Common myeloid progenitor, CD34-positive (primary cell): ENCODE measurements around the gene POMGNT1. TPM values are rescaled to one million over a fixed set of nuclear protein-coding genes. Genes with fewer than 3 reads are reported as not detected.
"Not testable (repeated sequence)": the region's sequence is repeated elsewhere in the genome, so short reads cannot be mapped to it uniquely, and the experiment has no call there.

Source experiments
- CTCF ChIA-PET: fragments of 350-600 bp; sonication (Branson Sonifier 250); formaldehyde crosslinking; loops from one replicate; lab custom pipeline; 2021; ENCODE audit warnings: antibody characterized with exemption; lab: Charles Lee
- POLR2A ChIA-PET: fragments of 350-600 bp; sonication (Branson Sonifier 250); formaldehyde crosslinking; loops from one replicate; lab custom pipeline; 2021; ENCODE audit warnings: antibody characterized with exemption; lab: Charles Lee
- DNase-seq, 3 donors: peaks; one replicate each; pipeline versions ENCODE4 v3.0.0 to v3.0.0-alpha.2; 2013
- H3K27ac ChIP-seq, 2 experiments: 1 replicate in 1 of 2; 2 replicates in 1 of 2; pipeline ENCODE4 v1.7.0; 2013; ENCODE audit warnings: inconsistent platforms in 2 of 2, low read length in 2 of 2, mild to moderate bottlenecking in 2 of 2, low read depth in 1 of 2, moderate library complexity in 1 of 2; ENCODE audit not compliant: severe bottlenecking in 2 of 2, insufficient read depth in 1 of 2, poor library complexity in 1 of 2
- H3K27me3 ChIP-seq, 5 experiments: replicated peaks in 2 of 5; 1 replicate in 3 of 5; 2 replicates in 2 of 5; pipeline versions ENCODE4 v1.6.1 to v1.7.0; 2013; ENCODE audit warnings: low read length in 4 of 5, mild to moderate bottlenecking in 2 of 5, moderate library complexity in 2 of 5, inconsistent platforms in 1 of 5; ENCODE audit not compliant: insufficient read depth in 5 of 5, control insufficient read depth in 4 of 5
- H3K36me3 ChIP-seq, 4 experiments: 1 replicate in 2 of 4; 2 replicates in 2 of 4; pipeline versions ENCODE4 v1.6.1 to v1.7.0; 2013; ENCODE audit warnings: low read length in 3 of 4, control low read depth in 1 of 4, mild to moderate bottlenecking in 1 of 4; ENCODE audit not compliant: control insufficient read depth in 4 of 4, insufficient read depth in 4 of 4
- H3K4me1 ChIP-seq, 4 experiments: 1 replicate in 3 of 4; 2 replicates in 1 of 4; pipeline versions ENCODE4 v1.6.1 to v1.7.1; 2013; ENCODE audit warnings: low read length in 3 of 4, mild to moderate bottlenecking in 3 of 4, control low read depth in 1 of 4, inconsistent platforms in 1 of 4, moderate library complexity in 1 of 4; ENCODE audit not compliant: control insufficient read depth in 4 of 4, insufficient read depth in 4 of 4; ENCODE audit errors: control extremely low read depth in 1 of 4
- H3K4me3 ChIP-seq, 7 experiments: 1 replicate in 4 of 7; 2 replicates in 3 of 7; pipeline versions ENCODE4 v1.5.1 to v1.7.0; 2013; ENCODE audit warnings: mild to moderate bottlenecking in 7 of 7, low read length in 6 of 7, moderate library complexity in 6 of 7, inconsistent platforms in 2 of 7, low read depth in 2 of 7, control low read depth in 1 of 7; ENCODE audit not compliant: insufficient read depth in 4 of 7, control insufficient read depth in 1 of 7; ENCODE audit errors: extremely low read depth in 1 of 7
- H3K9me3 ChIP-seq, 5 experiments: 1 replicate in 4 of 5; 2 replicates in 1 of 5; pipeline versions ENCODE4 v1.6.1 to v1.7.1; 2013; ENCODE audit warnings: low read length in 4 of 5, mild to moderate bottlenecking in 2 of 5, inconsistent platforms in 1 of 5, low read depth in 1 of 5, moderate library complexity in 1 of 5; ENCODE audit not compliant: control insufficient read depth in 4 of 5, insufficient read depth in 2 of 5; ENCODE audit errors: control extremely low read depth in 1 of 5
- WGBS: methylation state at CpG from one replicate; pipeline ENCODE4 v1.1.5; 2013; ENCODE audit not compliant: insufficient coverage; 5-methylcytosine and 5-hydroxymethylcytosine counted together
- polyA plus RNA-seq: library from polyadenylated mRNA; unstranded; fragments of 120-200 nt; gene quantifications from one replicate; pipeline ENCODE4 v1.2.1, GENCODE V29; 2013

POMGNT1 gene
- polyA plus RNA-seq = 30.6 TPM

DNA sequence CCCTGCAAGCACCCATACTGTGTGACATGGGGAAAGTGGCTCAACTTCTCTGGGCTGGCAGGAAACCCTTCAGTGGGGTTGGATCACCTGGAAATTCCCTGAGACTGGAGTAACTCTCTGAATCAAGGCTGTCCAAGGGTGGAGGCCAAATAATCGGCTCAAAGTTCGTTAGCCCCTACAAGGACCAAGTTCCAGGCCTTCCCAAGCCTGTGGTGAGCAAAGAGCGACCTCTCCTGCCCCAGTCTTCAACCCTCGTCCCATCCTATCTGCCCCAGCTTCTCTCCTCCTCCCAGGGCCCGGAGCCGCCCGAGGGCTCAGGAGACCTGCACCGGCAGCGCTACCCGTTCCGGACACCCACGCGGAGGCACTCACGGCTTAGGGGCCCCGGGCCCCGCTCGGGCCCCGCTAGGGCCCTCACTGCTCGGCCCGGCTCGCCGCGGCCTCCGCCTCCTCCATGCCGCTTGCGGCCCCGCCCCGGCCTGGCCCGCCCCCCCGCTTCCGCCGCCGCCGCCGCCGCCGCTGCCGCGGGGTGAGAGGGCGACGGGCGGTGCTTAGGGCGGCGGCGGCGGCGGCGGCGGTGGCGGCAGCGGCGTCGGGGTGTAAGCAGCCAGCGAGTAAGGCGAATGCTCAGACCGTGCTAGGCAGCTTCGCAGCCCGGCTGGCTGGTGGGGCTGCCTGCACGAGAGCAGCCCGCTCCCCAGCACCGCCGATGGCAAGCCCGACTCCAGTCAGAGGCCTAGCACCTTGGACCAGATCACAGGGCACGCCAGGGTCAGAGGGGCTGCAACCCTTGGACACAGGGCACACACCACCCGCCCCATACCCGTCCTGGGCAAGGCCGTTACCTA lies at the start of gene POMGNT1:
Gene POMGNT1, minus strand, starts transcription at position 471 of the 848 bp plus-strand sequence. CDS start 613 bp downstream, outside the sequence.
- DNase-seq = peak; percentile 37 to 86 (median 65)
- Histone ChIP-seq H3K4me1 (peaks cover 2 to 26% (median 25%) of the 10 kb centered on the region in 4 experiments), H3K27me3 (no peaks in the 10 kb centered on the region), H3K4me3 (peak within 1 kb of the TSS; percentile 56 to 91 (median 82)), H3K9me3 (no peaks in the 10 kb centered on the region), H3K36me3 (peaks cover 0 to 33% (median 15%) of the 10 kb centered on the region in 4 experiments), H3K27ac (peak within 1 kb of the TSS; percentile 50 to 80)
- ChIA-PET POLR2A (no interaction called here), CTCF (interaction anchor here (2.6 kb wide), 1 partner anchor 25 kb away, joined by 12 read pairs; no protein-coding TSS in a partner anchor)
- WGBS = under 1% methylated on average over 39 of the region's 67 CpGs

DNA sequence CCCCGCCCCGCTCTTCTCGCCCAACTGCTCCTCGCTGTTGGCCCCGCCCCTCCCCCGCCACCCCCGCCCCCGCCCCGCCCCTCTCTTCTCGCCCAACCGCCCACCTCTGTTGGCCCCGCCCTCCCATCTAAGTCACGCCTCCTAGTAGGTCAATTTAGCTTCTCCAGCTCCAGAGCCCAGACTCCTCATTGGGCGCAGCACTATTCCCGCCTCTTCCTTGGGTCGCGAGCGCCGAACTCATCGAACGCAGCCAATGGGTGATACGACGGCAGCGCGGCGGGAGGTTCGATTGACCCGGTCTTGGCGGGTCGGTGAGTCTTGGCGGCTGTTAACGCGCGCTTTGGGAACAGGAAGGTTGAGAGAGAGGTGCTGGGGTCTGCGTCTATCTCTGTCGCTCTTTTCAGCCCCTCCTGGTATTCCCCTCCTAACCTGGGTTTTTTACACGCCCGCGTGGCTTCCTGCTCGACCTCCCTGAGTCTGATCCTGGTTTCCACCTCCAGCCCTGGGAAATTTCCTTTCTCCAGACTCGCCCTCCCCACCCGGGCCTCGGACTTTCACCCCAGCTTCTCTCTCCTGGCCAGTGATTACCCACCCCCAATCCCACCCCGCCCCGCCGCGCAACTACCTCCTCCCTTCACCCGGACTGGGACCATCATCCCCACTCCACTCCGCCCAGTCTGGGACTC lies 49.3 kb upstream of the POMGNT1 start, which contains the start of gene RAD54L:
Gene RAD54L, plus strand, starts transcription at position 328 of the 686 bp plus-strand sequence. CDS start 643 bp downstream, outside the sequence.
- CTCF ChIA-PET = interaction anchor here (0.5 to 1.7 kb wide), 5 partner anchors 56 to 319 kb away, joined by 3 to 8 read pairs (median 4); partner anchors contain the start of genes LRRC41, NSUN4 and UQCRH

DNA sequence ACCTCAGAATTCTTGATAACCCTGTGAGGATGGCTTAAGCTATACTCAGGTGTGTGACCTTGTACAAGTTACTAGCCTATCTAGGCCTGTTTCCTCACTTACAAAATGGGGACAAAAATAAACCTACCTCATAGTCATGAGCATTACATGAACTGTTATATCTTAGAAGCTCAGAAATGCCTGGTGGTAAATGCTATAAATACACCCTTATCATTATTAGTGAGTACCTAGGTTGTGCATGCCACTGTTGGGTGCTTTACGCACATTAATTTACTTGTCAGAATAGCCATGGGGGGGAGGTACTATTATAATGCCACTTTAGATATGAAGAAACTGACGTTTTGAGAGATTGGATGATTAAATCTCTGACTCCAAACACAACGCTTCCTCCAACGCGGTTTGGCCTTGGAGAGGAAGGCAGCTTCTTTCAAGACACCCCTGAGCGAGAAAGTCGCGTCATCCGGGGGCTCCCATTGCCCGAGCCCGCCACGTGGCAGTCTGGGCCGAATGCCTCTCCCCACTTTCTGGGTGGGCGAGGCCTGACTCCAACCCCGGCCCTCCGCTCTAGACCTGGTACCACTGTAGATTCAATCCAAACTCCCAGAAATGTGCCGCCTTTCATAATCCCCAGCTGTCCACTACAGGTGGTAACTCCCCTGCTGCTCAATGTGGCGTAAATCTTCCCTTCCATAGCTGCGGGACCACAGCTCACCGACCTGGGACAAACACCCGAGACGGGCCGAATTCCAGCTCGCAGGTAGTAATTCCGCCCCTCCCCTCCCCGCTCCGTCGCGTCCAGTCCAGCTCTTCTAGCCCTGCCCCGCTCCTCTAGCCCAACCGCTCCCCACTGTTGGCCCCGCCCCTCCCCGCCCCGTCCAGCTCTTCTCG lies 48.6 kb upstream of the POMGNT1 start:
- Histone ChIP-seq H3K36me3 (peaks cover 0 to 26% (median 9%) of the 10 kb centered on the region in 4 experiments), H3K4me3 (peak overlapping the region; percentile 64 to 91 (median 79)), H3K27me3 (no peaks in the 10 kb centered on the region), H3K4me1 (peaks cover 10 to 28% (median 24%) of the 10 kb centered on the region in 4 experiments), H3K9me3 (no peaks in the 10 kb centered on the region), H3K27ac (peak overlapping the region; percentile 71 to 91)
- ChIA-PET POLR2A (interaction anchor here (0.9 to 1.2 kb wide), 2 partner anchors 57 to 93 kb away, joined by 3 to 4 read pairs; partner anchors contain the start of genes LRRC41 and UQCRH), CTCF (interaction anchor here (0.5 to 1.7 kb wide), 9 partner anchors 14 to 318 kb away, joined by 3 to 8 read pairs (median 3); partner anchors contain the start of genes LRRC41, NSUN4 and UQCRH)
- WGBS = 0% methylated on average over 21 of the region's 35 CpGs
- DNase-seq = peak; percentile 79 to 93 (median 90)

More for the DNA sequence above, 49.3 kb upstream of the POMGNT1 start, which contains the start of gene RAD54L:
- Histone ChIP-seq H3K36me3 (peaks cover 0 to 34% (median 10%) of the 10 kb centered on the region in 4 experiments), H3K9me3 (no peaks in the 10 kb centered on the region), H3K27me3 (no peaks in the 10 kb centered on the region), H3K27ac (peak within 1 kb of the TSS; percentile 71 to 91), H3K4me3 (peak within 1 kb of the TSS; percentile 88 to 97 (median 90)), H3K4me1 (peaks cover 10 to 28% (median 24%) of the 10 kb centered on the region in 4 experiments)
- DNase-seq = peak; percentile 98 to 99 (median 99)
- POLR2A ChIA-PET = interaction anchor here (1.2 kb wide), 1 partner anchor 92 kb away, joined by 4 read pairs; no protein-coding TSS in a partner anchor
- under 1% methylated on average over 30 of the region's 49 CpGs for WGBS

DNA sequence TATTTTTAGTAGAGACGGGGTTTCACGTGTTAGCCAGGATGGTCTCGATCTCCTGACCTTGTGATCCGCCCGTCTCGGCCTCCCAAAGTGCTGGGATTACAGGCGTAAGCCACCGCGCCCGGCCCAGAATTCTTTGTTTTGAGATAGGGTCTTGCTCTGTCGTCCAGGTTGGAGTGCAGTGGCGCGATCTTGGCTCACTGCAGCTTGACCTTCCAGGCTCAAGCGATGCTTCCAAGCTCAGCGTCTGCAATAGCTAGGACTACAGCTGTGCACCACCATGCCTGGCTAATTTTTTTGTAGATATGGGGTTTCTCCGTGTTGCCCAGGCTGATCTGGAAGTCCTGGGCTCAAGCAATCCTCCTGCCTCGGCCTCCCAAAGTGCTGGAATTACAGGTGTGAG lies 47.9 kb upstream of the POMGNT1 start:
- not testable (repeated sequence) for DNase-seq, H3K27me3 ChIP-seq, H3K27ac ChIP-seq, H3K9me3 ChIP-seq
- ChIA-PET POLR2A (interaction anchor here (0.6 to 1.2 kb wide), 3 partner anchors 58 to 435 kb away, joined by 3 to 4 read pairs (median 3); partner anchors contain the start of genes LRRC41 and UQCRH), CTCF (interaction anchor here (0.9 to 1.7 kb wide), 6 partner anchors 13 to 104 kb away, joined by 3 to 8 read pairs (median 3); partner anchors contain the start of gene NSUN4)
- H3K4me3 ChIP-seq = peak overlapping the region in 3 of 7 experiments; percentile 78 to 90 (median 88)
- peaks cover 10 to 28% (median 24%) of the 10 kb centered on the region in 4 experiments for H3K4me1 ChIP-seq
- peaks cover 0 to 21% (median 5%) of the 10 kb centered on the region in 4 experiments for H3K36me3 ChIP-seq
- WGBS = 99% methylated on average over 15 of the region's 17 CpGs

DNA sequence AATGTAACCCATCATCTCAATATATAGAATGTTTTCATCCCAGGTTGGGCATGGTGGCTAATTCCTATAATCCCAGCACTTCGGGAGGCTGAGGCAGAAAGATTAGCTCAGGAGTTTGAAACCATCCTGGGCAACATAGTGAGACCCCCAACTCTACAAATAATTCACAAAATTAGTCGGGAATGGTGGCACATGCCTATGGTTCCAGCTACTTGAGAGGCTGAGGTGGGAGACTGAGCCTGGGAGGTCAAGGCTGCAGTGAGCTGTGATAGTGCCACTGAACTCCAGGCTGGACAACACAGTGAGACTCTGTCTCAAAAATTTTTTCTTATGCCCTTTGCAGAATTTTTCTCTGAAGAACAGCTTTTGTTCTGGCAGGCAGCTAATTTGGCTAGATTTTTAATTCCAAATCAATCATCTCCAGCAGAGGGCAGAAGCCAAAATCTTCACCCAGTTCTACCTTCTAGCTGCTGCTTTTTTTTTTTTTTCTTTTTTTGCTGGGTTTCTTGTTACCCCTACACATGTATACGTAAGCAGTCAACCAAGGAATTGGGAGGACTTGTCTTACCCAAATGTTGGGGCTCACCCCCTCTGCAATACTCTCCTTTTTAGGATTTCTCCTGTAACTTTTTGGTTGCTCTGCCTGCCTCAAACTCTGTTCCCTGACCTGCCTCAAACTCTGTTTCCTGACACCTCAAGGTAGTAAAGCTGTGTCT lies 46.6 kb upstream of the POMGNT1 start:
- peak; percentile 50 to 75 (median 68) for DNase-seq
- Histone ChIP-seq H3K4me1 (peaks cover 10 to 28% (median 24%) of the 10 kb centered on the region in 4 experiments), H3K9me3 (no peaks in the 10 kb centered on the region), H3K27ac (no peak overlapping the region), H3K4me3 (no peak overlapping the region), H3K36me3 (peaks cover 0 to 13% (median under 1%) of the 10 kb centered on the region in 4 experiments), H3K27me3 (no peaks in the 10 kb centered on the region)
- WGBS = 75% methylated on average over 3 of the region's 3 CpGs
- CTCF ChIA-PET = interaction anchor here (0.7 to 2.2 kb wide), 14 partner anchors 10 to 105 kb away, joined by 3 to 18 read pairs (median 4); partner anchors contain the start of genes LRRC41, NSUN4 and UQCRH
- POLR2A ChIA-PET = interaction anchor here (0.7 to 1.2 kb wide), 5 partner anchors 58 to 1238 kb away, joined by 3 to 11 read pairs (median 3); partner anchors contain the start of gene LRRC41
